Stimulated activated CD4-positive, alpha-beta T cell treated with anti-CD3 and anti-CD28 coated beads, Interleukin-15, amount 100 ng/mL, for 1 hour (primary cell): ENCODE results near the gene BRD4.

ENCODE experiments used
- DNase-seq, 2 donors: peaks; one replicate each; pipeline ENCODE4 v3.0.0-alpha.2; 2020; ENCODE audit warnings: low read depth in 1 of 2, low spot score in 1 of 2

BRD4 gene

GRCh38 chr19:15196360-15197005 lies 135.9 kb downstream of the BRD4 start:
- no peak for DNase-seq

GRCh38 chr19:15195371-15196334 lies 136.7 kb downstream of the BRD4 start:
- no peak for DNase-seq

GRCh38 chr19:15194938-15195337 lies 137.4 kb downstream of the BRD4 start:
- DNase-seq = no peak

DNA sequence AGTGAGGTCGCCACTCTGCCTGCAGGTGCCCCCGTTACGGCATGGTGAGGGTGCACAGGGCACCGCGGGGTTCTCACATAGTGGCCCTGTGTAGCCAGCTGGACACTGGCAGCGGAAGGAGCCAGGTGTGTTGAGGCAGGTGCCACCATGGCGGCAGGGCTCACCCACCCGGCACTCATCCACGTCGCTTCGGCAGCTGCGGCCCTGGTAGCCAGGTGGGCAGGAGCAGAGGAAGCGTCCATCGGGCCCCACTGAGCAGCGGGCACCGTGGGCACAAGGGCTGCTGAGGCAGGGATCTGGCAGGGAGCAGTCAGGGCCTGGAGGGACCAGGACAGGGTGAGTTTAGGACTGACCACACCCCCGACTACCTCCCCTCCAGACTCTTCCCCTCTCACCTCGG lies 140.4 kb downstream of the BRD4 start:
- no peak for DNase-seq

GRCh38 chr19:15191514-15191913 lies 140.8 kb downstream of the BRD4 start:
- no peak for DNase-seq

- DNase-seq = no peak
Measured at GRCh38 chr19:15188851-15189250, 143.5 kb downstream of the BRD4 start.

DNA sequence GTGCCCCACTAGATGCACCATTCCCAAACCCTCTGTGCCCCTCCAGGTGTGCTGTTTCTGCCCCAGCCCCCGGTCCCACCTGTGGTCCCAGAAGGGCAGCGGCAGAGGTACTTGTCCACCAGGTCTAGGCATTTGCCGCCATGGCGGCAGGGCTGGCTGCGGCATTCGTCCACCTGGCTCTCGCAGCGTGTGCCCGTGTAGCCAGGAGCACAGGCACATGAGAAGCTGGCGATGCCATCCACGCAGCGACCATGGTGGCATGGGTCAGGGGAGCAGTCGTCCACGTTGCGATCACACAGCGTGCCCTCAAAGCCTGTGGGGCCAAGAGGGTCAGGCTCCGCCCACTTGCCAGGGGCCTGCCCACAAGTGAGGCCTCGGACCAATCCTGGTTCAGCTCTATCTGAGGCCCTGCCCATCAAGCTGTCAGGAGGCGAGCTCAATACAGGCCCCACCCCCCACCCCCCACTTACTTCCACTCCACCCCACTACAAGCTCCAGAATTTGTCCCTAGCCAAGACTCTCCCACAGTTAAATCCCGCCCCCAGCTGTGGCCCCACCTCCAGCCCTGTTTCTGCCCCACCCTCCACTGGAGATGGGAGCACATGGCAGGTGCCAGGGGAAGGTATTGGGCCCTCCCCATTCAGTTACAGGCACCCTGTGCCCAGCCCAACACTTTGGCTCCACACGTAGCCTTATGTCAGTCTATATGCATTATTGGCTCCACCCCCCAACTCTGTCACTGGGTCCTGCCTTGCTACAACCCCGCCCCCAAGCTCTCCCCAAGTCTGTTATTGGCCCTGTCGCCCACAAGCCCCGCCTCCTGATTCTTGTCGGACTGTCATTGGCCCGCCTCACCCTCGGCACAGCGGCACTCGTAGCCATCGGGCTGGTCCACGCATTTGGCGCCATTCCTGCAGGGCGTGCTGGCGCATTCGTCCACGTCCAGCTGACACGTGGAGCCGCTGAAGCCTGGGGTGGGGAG lies 145.0 kb downstream of the BRD4 start:
- no peak for DNase-seq
